ENCODE results near the gene AKAP14.
A peak's percentile ranks its signal among the peaks of the same experiment; 100 is the strongest.
"Not testable (repeated sequence)": the region's sequence is repeated elsewhere in the genome, so short reads cannot be mapped to it uniquely, and the experiment has no call there.

AKAP14 gene

GRCh38 chrX:119885554-119886428 lies 9.9 kb upstream of the AKAP14 start:
- H3K9ac ChIP-seq (ENCODE audit: low read depth, low read length) = no peak overlapping the region
- no peaks in the 10 kb centered on the region for H3K4me1 ChIP-seq (ENCODE audit: insufficient read depth, low read length)
- WGBS = 90% methylated on average over 10 of the region's 11 CpGs
- H3K27me3 ChIP-seq (ENCODE audit: insufficient read depth, low read length) = no peaks in the 10 kb centered on the region
- H3K9me3 ChIP-seq (ENCODE audit: insufficient read depth, low read depth, low read length) = no peaks in the 10 kb centered on the region
- H3K27ac ChIP-seq (ENCODE audit: low read depth, low read length) = no peak overlapping the region
- H3K36me3 ChIP-seq (ENCODE audit: insufficient read depth, low read length) = no peaks in the 10 kb centered on the region
- no peak overlapping the region for H3K4me3 ChIP-seq (ENCODE audit: low read length)

- H3K4me1 ChIP-seq (ENCODE audit: insufficient read depth, low read length) = no peaks in the 10 kb centered on the region
- H3K9ac ChIP-seq (ENCODE audit: low read depth, low read length) = no peak overlapping the region
- H3K9me3 ChIP-seq (ENCODE audit: insufficient read depth, low read depth, low read length) = no peaks in the 10 kb centered on the region
- H3K4me3 ChIP-seq (ENCODE audit: low read length) = peak overlapping the region; percentile 70
- no peak overlapping the region for H3K27ac ChIP-seq (ENCODE audit: low read depth, low read length)
- H3K27me3 ChIP-seq (ENCODE audit: insufficient read depth, low read length) = no peaks in the 10 kb centered on the region
- under 1% methylated on average over 38 of the region's 40 CpGs for WGBS
- H3K36me3 ChIP-seq (ENCODE audit: insufficient read depth, low read length) = no peaks in the 10 kb centered on the region
These were observed 7.8 kb upstream of the AKAP14 start for GRCh38 chrX:119887721-119888425.

GRCh38 chrX:119890626-119891025 lies 5.1 kb upstream of the AKAP14 start:
- not testable (repeated sequence) for H3K27ac ChIP-seq (ENCODE audit: low read depth, low read length); H3K9me3 ChIP-seq (ENCODE audit: insufficient read depth, low read depth, low read length); H3K4me3 ChIP-seq (ENCODE audit: low read length); H3K4me1 ChIP-seq (ENCODE audit: insufficient read depth, low read length); H3K27me3 ChIP-seq (ENCODE audit: insufficient read depth, low read length); H3K36me3 ChIP-seq (ENCODE audit: insufficient read depth, low read length); H3K9ac ChIP-seq (ENCODE audit: low read depth, low read length)
- 98% methylated on average over 33 of the region's 36 CpGs for WGBS

GRCh38 chrX:119891961-119892692 lies 3.6 kb upstream of the AKAP14 start:
- not testable (repeated sequence) for H3K9me3 ChIP-seq (ENCODE audit: insufficient read depth, low read depth, low read length); H3K36me3 ChIP-seq (ENCODE audit: insufficient read depth, low read length); H3K4me1 ChIP-seq (ENCODE audit: insufficient read depth, low read length); H3K27me3 ChIP-seq (ENCODE audit: insufficient read depth, low read length); H3K4me3 ChIP-seq (ENCODE audit: low read length); H3K27ac ChIP-seq (ENCODE audit: low read depth, low read length); H3K9ac ChIP-seq (ENCODE audit: low read depth, low read length)
- 82% methylated on average over 15 of the region's 16 CpGs for WGBS

- Histone ChIP-seq H3K9me3 (ENCODE audit: insufficient read depth, low read depth, low read length) (no peaks in the 10 kb centered on the region), H3K9ac (ENCODE audit: low read depth, low read length) (no peak overlapping the region), H3K36me3 (ENCODE audit: insufficient read depth, low read length) (no peaks in the 10 kb centered on the region), H3K27me3 (ENCODE audit: insufficient read depth, low read length) (no peaks in the 10 kb centered on the region), H3K4me3 (ENCODE audit: low read length) (no peak overlapping the region), H3K4me1 (ENCODE audit: insufficient read depth, low read length) (no peaks in the 10 kb centered on the region), H3K27ac (ENCODE audit: low read depth, low read length) (no peak overlapping the region)
- 20% methylated on average over 2 of the region's 2 CpGs for WGBS
These were observed 3.4 kb downstream of the AKAP14 start for GRCh38 chrX:119899125-119899524.

GRCh38 chrX:119900976-119901375 lies 5.3 kb downstream of the AKAP14 start:
- no peaks in the 10 kb centered on the region for H3K9me3 ChIP-seq (ENCODE audit: insufficient read depth, low read depth, low read length)
- WGBS = 88% methylated on average over 1 of the region's 1 CpG
- H3K4me1 ChIP-seq (ENCODE audit: insufficient read depth, low read length) = no peaks in the 10 kb centered on the region

GRCh38 chrX:119916310-119916709 lies 20.6 kb downstream of the AKAP14 start:
- H3K27ac ChIP-seq (ENCODE audit: low read depth, low read length) = no peak overlapping the region
- 93% methylated on average over 4 of the region's 5 CpGs for WGBS

More at GRCh38 chrX:119900976-119901375, 5.3 kb downstream of the AKAP14 start:
- Histone ChIP-seq H3K27me3 (ENCODE audit: insufficient read depth, low read length) (no peaks in the 10 kb centered on the region), H3K36me3 (ENCODE audit: insufficient read depth, low read length) (no peaks in the 10 kb centered on the region), H3K9ac (ENCODE audit: low read depth, low read length) (no peak overlapping the region), H3K4me3 (ENCODE audit: low read length) (no peak overlapping the region), H3K27ac (ENCODE audit: low read depth, low read length) (no peak overlapping the region)

GRCh38 chrX:119917877-119918276 lies 22.2 kb downstream of the AKAP14 start:
- Histone ChIP-seq H3K27me3 (ENCODE audit: insufficient read depth, low read length) (no peaks in the 10 kb centered on the region), H3K27ac (ENCODE audit: low read depth, low read length) (no peak overlapping the region), H3K36me3 (ENCODE audit: insufficient read depth, low read length) (no peaks in the 10 kb centered on the region), H3K4me1 (ENCODE audit: insufficient read depth, low read length) (no peaks in the 10 kb centered on the region), H3K9me3 (ENCODE audit: insufficient read depth, low read depth, low read length) (no peaks in the 10 kb centered on the region), H3K4me3 (ENCODE audit: low read length) (no peak overlapping the region), H3K9ac (ENCODE audit: low read depth, low read length) (no peak overlapping the region)
- 88% methylated on average over 1 of the region's 2 CpGs for WGBS

More at GRCh38 chrX:119916310-119916709, 20.6 kb downstream of the AKAP14 start:
- H3K9me3 ChIP-seq (ENCODE audit: insufficient read depth, low read depth, low read length) = no peaks in the 10 kb centered on the region
- H3K36me3 ChIP-seq (ENCODE audit: insufficient read depth, low read length) = no peaks in the 10 kb centered on the region
- no peaks in the 10 kb centered on the region for H3K4me1 ChIP-seq (ENCODE audit: insufficient read depth, low read length)
- no peaks in the 10 kb centered on the region for H3K27me3 ChIP-seq (ENCODE audit: insufficient read depth, low read length)
- H3K9ac ChIP-seq (ENCODE audit: low read depth, low read length) = no peak overlapping the region
- no peak overlapping the region for H3K4me3 ChIP-seq (ENCODE audit: low read length)

GRCh38 chrX:119919835-119920585 lies 24.3 kb downstream of the AKAP14 start:
- Histone ChIP-seq H3K27me3 (ENCODE audit: insufficient read depth, low read length) (no peaks in the 10 kb centered on the region), H3K9me3 (ENCODE audit: insufficient read depth, low read depth, low read length) (no peaks in the 10 kb centered on the region), H3K4me1 (ENCODE audit: insufficient read depth, low read length) (no peaks in the 10 kb centered on the region), H3K4me3 (ENCODE audit: low read length) (no peak overlapping the region), H3K9ac (ENCODE audit: low read depth, low read length) (no peak overlapping the region), H3K36me3 (ENCODE audit: insufficient read depth, low read length) (peaks cover 2% of the 10 kb centered on the region; the same call in 1 of the 2 replicates), H3K27ac (ENCODE audit: low read depth, low read length) (no peak overlapping the region)
- WGBS = 100% methylated on average over 1 of the region's 5 CpGs

GRCh38 chrX:119922391-119922790 lies 26.7 kb downstream of the AKAP14 start:
- H3K4me3 ChIP-seq (ENCODE audit: low read length); H3K36me3 ChIP-seq (ENCODE audit: insufficient read depth, low read length); H3K27ac ChIP-seq (ENCODE audit: low read depth, low read length); H3K9ac ChIP-seq (ENCODE audit: low read depth, low read length); H3K27me3 ChIP-seq (ENCODE audit: insufficient read depth, low read length); H3K9me3 ChIP-seq (ENCODE audit: insufficient read depth, low read depth, low read length); H3K4me1 ChIP-seq (ENCODE audit: insufficient read depth, low read length): not testable (repeated sequence)
- WGBS = 100% methylated on average over 1 of the region's 7 CpGs

Measured in HUES64 (cell line).